ENCODE data around the gene ANKRD44.

Gene ANKRD44

DNA sequence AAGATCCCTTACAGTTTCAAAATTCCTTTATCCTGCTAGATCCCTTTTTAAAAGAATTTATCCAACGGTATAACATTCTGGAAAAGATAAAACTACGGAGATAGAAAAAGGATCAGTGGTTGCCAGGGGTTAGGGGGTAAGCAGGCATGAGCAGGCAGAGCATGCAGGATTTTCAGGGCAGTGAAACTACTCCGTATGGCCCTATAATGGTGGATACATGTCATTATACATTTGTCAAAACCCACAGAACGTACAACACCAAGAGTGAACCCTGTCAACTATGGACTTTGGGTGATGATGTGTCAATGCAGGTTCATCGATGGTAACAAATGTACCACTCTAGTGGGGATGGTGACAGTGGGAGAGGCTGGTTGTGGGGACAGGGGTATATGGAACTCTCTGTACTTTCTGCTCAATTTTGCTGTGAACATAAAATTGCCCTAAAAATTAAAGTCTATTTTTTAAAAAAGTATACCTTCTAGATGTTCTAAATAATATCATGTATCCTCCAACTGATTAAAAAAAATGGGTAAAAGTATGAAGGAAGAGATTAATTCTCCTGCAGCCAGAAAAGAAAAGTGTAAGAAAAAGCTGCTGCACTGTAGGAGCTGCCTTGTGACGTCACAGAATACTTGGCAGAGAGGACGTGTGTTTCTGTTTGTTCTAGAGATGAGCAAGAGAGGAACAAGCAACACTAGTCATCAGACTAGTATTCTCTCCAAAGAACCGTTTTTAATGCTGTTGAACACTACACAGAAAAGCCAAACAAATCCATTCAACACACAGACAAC lies 23.6 kb downstream of the ANKRD44 start:
- DNase-seq: no peak

DNA sequence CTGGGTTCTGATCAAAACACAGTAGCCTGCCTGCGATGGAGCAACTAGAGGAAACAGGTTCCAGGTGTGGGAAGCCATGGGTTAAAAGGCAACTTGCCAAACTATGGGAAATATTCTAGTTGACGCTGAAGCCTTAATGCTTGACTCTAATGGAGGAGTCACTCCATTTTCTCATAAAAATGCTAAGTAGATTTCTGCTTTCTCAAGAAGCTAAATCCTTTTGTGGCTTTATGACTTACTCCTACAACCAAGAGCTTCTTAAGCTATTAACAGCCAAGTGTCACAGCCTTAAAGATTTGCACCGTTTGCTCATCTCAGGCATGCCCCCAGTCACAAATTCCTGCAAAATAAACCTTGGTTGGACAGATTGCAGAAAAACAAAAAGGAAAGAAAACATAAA lies 25.2 kb downstream of the ANKRD44 start:
- DNase-seq: no peak

DNA sequence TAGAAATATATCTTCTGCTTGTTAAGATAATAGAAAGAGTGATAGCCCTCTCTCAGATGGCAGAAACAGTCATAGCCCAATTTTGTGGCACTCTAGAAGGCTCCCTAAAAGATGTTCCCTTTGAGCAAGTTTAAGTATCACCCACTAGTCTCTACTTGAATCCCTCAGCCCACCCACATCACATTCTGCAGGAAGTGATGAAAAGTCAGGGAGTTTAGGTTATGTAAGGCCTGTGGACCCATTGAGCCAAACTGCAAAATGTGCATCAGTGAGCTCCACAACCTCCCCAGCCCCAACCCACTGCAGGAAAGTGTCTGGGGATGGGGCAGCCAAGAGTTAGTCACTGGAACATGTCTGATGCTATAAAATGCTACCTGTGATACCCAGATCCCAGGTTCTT lies 25.6 kb downstream of the ANKRD44 start:
- no peak for DNase-seq

DNA sequence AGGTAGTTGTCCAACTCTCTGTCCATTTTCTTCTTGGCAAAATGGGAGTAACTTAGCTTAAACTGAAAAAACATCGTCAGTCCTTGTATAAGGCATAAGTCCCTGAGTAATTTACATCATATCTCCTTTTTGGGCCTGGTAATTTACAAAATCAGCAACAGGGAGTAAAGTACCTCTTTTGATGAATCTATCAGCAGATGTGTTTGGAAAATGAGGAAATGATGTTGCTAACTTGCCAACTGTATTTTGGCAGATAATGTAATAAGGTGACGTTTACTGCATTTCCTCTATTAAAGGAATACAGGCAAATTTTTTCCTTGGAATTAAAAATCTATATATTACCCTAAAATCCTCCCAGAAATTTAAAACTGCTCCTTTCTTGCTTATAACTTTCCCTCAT lies 29.2 kb downstream of the ANKRD44 start:
- no peak for DNase-seq

DNA sequence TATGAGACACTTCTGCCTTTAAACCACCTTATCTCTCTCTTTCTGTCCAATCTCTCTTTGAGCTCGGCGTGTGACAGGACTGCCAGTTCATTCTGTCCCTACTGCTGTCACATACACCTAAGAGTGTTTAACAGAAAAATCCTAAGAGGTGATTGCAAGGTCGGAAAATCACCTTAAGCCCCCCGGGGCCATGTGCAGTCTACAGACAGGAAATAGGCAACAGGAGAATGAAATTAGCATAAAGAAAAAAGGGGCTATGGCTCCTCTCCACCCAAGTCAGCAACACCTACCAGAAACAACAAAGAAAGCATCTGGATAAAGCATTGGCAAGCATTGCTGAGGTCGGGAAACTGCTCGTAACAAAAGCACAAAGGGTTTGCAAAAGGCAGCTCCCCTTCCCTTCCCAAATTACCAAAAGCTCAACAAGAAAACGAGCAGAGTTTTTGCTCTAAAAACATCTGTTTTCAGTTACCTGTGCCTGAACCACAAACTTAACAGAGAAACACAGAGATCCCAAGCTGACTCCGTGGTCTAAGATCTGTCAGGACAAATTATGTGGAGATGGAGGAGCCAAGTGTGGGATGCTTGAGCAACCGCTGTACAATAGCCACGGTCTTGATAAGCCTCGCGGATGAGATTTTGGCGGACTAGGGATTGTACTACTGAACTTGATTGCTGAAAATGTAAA lies 30.4 kb downstream of the ANKRD44 start:
- no peak for DNase-seq

DNA sequence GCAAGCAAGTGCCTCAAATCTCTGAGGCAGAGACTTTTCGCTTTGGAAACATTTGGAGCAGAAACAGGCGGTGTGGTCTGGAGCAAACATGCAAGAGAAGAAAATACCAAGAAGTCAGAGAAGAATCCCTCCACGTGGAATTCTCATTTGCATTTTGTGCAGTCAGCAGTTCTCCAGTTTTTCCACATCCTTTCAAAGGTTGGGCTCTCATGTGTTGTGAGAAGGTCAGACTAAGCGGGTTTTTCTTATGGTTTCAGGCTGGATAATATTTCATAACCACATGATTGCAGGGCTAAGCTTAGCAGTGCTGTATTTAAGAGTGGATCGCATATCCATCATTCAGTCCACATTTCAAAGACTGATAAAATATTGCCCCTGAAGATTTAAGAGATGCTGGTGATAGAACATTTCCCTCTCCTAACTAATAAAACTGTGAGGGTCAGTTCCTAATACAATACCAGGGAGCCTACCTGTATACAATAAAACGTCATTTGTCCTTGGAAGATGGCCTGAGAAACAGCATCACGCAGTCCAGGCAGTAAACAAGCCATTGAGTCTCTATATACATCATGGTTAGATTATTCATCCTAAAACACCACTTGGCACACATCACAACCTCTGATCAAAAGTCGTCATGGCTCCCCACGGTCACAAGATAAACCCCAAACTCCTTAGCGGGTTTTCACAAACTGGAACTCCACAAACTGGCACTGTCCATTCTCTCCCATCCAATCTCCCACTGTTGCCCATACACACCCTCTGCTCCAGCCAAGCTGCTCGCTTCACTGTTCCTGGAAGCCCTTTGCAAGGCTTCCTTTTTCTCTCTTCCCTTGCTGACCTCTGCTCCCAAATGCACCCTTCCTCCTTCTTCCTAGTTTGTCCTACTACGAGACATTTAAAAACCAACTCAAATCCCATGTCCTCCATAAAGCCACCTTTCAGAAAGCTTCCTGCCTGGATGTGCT lies 31.5 kb downstream of the ANKRD44 start:
- no peak for DNase-seq

DNA sequence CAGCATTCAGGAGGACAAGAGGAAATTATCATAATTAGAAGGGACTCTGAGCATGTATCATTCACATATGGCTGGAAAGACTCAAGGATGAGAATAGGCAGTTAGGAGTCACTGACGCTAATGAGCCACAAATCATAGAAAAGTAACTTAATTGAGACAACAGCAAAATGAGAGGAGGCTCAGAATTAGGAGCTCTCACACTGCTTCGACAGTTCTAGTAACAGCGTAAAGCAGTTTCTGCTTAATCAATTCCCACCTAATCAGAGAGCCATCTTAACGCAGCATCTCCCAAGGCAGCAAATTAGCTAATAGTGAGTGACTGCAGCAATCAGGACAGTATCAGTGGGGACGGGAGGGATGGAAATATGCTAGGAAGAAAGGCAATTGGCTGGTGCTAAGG lies 32.8 kb downstream of the ANKRD44 start:
- DNase-seq: no peak

DNA sequence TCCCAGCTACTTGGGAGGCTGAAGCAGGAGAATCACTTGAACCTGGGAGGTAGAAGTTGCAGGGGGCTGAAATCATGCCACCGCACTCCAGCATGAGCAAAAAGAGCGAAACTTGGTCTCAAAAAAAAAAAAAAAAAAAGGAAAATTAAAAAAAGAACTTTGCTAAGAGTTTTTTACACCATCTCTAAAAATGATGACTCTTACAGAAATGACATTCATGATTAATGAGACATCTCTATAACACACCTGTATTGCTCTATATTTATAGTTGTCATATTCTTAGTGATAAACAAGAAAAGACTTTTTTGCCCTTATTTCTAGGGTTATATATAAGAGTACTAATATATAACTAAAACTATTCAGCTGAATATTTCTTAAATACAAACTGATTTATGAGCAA lies 34.4 kb downstream of the ANKRD44 start:
- no peak for DNase-seq

DNA sequence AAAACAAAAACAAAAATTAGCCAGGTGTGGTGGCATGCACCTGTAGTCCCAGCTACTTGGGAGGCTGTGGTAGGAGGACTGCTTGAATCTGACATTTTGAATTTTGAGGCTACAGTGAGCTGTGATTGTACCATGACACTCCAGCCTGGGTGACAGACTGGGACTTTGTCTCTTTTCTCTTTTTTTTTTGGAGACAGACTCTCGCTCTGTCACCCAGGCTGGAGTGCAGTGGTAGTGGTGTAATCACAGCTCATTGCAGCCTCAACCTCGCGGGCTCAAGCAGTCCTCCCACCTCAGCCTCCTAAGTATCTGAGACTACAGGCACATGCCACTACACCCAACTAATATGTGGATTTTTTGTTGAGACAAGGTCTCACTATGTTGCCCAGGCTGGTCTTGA lies 35.6 kb downstream of the ANKRD44 start:
- DNase-seq: no peak

DNA sequence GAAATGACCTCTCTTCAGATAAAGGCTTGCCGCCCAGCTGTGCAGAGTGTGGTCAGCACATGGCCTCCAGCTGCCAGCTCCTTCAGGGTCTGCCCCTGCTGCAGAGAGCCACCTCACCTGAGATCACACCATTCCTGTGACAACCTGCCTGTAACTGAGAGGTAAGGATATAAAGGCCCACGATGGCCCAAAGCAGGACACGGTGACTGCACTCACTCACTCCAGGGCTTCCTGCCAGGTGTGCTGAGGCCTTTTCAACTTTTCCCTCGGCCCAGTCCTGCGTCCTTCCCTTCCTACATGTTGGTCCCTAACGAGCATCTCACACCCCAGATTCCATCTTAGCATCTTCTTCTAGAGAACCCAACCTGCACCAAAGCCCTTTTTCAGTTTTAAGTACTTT lies 36.2 kb downstream of the ANKRD44 start:
- DNase-seq: no peak

DNA sequence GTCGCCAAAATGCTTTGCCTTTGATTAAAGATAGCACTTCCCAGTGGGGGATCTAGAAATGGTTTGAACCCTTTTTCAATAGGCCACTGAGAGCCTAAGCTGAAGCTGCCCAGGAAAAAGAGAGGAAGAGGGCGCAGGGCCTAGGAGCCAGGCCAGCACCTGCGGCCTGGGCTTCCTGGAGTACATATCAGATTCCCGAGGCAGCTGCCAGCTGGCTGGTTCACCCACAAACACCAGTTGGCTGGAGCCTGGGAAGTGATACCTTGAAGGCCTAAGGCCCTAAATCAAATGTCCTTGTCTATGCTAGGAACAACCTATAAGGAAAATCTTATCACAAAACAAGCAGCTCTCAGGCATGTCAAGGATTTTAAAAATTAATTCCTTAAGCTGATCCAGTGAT lies 37.1 kb downstream of the ANKRD44 start:
- DNase-seq: peak; percentile 69 to 72

DNA sequence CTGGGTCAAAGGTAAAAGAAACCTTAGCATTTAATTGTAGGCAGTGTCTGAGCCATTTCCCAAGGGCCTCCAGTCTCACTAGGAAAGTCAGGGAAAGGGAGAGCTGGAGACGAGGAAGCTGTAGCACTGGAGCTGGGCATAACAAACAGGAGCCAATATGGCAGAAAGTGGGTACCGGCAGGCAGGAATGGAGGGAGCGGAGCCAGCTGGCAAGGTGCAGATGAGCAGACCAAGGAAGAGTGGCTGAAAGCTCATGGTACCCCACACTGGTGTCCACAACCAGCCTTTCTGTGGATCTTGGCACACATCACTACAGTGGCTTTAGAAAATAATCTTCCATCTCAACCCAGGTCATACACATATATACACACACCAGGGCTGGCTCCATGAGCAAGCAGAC lies 40.0 kb downstream of the ANKRD44 start:
- DNase-seq: no peak

DNA sequence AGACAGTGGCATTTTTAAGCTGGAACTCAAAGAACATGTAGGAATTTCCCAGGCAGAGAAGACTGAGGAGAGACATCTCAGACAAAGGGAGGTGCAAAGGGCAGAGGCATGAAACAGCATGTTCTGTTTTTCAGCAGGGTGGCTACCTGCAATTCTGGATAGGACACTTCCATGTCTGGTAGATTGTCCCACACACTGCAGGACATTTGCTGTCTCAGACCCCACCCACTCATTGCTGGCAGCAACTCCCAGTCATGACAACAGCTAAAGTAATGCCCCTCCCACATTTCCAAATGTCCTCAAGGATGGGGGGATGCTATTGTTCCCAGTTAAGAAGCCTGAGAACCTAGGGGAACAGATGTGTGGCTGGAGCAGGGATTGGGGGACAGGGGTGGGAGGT lies 40.8 kb downstream of the ANKRD44 start:
- no peak for DNase-seq

DNA sequence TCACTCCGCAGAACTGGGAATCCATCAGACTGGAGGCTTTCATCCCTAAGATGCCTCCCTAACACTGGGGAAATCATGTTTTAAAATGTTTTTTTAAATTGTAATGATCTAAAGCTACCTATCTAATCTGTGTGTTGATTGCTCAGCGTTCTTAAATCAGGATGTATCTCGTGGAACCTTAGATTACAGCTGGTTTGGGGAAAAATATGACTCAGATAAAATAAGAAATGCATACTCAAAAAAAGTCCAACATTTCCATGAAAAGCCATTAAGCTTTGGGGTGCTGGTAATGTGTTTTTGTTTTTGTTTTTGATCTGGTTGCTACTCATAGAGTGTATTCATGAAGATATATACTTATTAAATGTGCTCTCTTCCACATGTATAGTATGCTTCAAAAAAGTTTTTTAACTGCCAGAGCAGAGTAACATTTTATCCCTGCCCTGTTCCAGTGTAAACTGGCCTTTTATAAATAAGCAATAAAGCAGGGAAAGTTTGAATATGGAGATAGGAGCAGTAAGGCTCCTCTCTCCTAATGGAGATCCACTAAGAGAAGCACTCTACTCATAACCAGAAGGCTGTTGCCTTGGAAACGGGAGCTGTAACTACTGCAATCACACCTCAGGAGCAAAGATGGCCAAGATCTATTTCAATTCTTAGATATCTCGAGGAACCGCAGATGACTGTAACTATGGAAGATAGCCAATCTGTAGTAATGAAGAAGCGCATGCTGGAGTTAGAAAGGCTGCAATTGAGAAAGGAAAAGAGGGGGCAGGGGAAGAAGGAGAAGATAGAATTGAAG lies 41.6 kb downstream of the ANKRD44 start:
- DNase-seq: no peak

DNA sequence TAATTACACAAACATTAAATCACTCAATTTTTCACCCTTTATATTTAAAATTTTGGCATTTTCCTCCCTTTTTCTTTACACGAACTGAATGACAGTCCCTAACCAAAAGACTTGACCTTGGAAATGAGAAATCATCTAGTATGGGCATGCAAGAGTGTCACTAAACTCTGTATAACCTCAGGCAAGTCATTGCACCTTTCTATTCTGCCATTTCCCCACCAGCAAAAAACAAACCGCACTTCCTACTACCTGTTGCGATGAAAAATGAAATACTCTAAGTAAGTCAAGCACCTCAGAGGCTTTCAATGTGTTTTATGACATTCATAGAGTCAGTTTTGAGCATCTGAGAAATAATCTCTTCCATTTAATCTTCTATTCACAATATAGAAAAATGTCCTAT lies 44.1 kb downstream of the ANKRD44 start:
- DNase-seq: no peak

DNA sequence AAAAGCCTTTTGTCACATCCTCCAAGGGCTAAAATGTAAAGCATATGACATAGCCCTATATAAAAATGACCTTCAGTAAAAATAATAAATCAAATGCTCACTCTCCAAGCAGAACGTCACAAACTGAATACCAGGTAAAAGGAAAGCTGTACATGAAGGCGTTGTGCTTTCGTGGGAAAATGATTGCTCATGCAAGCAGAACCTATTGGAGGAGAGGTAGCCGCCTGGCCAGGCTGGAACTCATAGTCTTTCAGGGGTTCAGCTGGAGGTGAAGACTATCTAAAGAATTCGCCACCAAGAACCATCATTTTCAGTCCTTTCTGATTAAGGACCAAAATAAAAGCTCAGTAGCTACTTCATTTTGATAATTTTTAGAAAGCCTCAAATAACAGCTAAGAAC lies 44.7 kb downstream of the ANKRD44 start:
- DNase-seq: no peak

DNA sequence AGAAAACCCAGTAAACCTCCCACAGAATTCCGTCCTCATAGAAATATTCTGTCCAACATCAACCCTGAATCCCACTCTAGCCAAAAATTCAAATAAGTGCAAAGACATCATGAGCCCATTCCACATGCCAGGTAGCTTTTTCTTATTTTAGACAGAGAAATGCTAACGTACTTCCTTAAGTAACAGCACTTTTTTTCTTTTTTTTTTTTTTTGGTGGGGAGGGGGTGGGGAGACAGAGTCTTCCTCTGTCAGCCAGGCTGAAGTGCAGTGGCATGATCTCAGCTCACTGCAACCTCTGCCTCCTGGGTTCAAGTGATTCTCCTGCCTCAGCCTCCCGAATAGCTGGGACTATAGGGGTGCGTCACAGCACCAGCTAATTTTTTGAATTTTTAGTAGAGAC lies 45.5 kb downstream of the ANKRD44 start:
- no peak for DNase-seq

DNA sequence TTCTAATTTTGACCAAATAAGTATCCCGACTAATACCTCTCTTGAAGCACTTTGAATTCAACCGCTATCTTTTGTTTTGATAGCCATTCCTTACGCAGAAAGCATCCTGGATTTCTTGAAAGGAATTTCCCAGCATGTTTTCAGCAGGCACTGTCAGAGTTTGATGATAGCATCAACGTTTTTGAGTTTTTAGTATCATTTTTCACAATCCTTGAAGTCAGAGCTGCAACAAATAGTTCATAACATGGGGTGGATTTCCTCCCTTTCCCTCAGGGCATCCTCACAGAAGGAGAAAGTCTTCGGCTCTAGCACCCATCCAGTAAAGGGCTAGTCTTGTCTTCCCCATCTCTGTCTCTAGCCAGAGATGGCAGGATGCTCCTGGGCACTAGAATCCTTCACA lies 46.2 kb downstream of the ANKRD44 start:
- DNase-seq: no peak

DNA sequence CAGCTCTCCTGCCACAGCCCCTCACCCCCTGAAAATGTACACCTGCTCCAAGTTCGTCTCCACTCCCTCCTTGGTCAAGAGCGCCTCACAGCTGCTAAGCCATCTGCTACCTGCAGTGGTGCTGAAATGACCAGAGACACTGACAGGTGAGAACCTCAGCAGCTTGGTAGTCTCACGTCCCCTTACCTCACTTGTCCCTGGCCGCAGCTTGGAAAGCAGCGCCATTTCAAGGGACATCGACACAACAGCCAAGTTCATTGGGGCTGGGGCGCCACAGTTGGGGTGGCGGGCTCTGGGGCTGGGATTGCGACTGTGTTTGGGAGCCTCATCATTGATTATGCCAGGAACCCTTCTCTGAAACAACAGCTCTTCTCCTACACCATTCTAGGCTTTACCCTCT lies 47.5 kb downstream of the ANKRD44 start:
- no peak for DNase-seq

DNA sequence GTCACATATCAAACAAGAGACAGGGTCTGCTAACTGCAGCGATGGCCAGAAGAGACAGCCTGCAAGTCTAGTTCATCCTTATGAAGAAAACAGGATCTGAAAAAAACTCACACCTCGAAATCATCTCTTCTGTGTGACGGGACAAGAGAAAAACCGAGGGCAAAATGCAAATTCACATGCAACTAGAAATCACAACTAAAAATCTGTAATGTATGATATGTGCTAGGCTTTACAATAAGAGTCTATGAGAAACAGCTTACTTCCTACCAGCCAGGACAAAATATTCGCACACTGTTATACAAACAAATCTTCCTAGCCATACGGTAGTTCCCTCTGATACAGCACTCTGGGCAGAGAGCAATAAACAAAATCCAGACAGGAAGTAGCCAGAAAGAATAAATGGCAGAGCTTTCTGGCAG lies 48.8 kb downstream of the ANKRD44 start:
- DNase-seq: no peak

DNA sequence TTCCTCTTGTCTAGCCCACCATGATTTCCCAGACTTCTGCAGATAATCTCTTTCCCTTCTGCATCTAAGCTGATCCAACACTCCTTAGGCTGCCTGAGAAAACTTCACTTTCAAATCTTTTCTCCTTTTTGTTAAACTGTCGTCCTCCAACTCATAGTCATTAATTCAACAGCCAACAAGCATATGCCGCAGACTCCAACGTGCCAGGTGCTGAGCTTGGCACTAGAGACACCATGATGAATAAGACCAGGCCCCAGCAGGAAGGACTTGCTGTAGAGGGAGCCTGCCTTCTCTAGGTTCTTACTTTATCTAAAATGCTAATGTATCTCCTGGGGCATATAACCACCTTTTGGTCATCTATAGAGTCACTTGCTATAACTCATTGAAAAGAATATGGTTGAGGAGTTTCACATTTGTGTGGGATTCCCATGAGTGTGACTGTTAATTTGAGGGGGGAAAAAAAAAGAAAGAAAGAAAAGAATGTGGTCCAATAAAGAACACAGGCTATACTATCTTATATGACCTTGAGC lies 51.0 kb downstream of the ANKRD44 start:
- DNase-seq: no peak

DNA sequence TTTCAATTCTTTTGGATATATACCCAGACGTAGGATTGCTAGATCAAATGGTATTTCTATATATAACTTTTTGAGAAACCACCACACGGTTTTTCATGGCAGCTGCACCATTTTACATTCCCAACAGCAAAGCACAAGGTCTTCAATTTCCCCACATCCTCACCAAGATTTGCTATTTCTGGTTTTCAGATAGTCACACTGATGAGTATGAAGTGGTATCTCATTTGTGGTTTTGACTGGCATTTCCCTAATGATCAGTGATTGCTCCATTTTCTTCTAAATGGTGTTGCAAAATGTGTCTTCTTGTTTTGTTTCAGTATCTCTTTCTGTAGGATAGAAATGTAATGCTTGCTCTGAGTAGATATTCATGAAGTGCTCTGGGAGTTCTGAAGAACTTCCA lies 52.0 kb downstream of the ANKRD44 start:
- no peak for DNase-seq
